Upper lobe of left lung (tissue), 4 donors: ENCODE data around the gene CYP4B1.

Experiments used
- POLR2A ChIP-seq, 4 donors: fragments of 450-650 bp; IDR thresholded peaks; one replicate each; pipeline ENCODE4 v1.5.1; 2016 to 2017; ENCODE audit warnings: antibody characterized with exemption in 4 of 4, mild to moderate bottlenecking in 2 of 4
- POLR2AphosphoS5 ChIP-seq, 2 donors: sonication (generic); formaldehyde crosslinking; IDR thresholded peaks; one replicate each; pipeline ENCODE4 v1.5.1; 2017; ENCODE audit warnings: antibody characterized with exemption in 2 of 2
- TF ChIP-seq, protein P1 (sequence below), 6 experiments: fragments of 450-650 bp in 4 of 6; fragments of 200-600 bp in 2 of 6; sonication (generic) in 2 of 6; IDR thresholded peaks; one replicate each; pipeline ENCODE4 v1.5.1; 2016 to 2019; ENCODE audit warnings: antibody characterized with exemption in 6 of 6

DNA sequence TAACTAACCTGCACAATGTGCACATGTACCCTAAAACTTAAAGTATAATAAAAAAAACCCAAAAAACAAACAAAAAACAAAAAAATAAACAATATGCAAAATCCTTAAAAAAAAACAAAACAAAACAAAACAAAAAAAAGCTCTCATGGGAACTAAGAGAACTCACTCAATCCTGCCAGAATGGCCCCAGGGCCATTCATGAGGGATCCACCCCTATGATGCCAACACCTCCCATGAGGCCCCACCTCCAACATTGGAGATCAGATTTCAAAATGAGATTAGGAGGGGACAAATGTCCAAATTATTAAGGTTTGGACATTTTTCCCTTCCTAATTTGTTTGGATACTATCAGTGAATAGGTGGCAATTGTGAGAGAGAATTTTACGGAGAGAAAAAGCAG is 10.2 kb downstream of the CYP4B1 start:
- TF ChIP-seq, protein P1, sequence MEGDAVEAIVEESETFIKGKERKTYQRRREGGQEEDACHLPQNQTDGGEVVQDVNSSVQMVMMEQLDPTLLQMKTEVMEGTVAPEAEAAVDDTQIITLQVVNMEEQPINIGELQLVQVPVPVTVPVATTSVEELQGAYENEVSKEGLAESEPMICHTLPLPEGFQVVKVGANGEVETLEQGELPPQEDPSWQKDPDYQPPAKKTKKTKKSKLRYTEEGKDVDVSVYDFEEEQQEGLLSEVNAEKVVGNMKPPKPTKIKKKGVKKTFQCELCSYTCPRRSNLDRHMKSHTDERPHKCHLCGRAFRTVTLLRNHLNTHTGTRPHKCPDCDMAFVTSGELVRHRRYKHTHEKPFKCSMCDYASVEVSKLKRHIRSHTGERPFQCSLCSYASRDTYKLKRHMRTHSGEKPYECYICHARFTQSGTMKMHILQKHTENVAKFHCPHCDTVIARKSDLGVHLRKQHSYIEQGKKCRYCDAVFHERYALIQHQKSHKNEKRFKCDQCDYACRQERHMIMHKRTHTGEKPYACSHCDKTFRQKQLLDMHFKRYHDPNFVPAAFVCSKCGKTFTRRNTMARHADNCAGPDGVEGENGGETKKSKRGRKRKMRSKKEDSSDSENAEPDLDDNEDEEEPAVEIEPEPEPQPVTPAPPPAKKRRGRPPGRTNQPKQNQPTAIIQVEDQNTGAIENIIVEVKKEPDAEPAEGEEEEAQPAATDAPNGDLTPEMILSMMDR (IDR thresholded peaks at IDR 0.05) = no peak
- TF ChIP-seq POLR2AphosphoS5 (IDR thresholded peaks at IDR 0.05) (no peak), POLR2A (IDR thresholded peaks at IDR 0.05) (no peak)
